HL-60 (cell line): Measurements from ENCODE around the gene LOXL3.

Experiments
- DNase-seq, 2 experiments: peaks; one replicate each; pipeline ENCODE4 v3.0.0-alpha.2; 2010 to 2020; ENCODE audit warnings: low read depth in 1 of 2, low spot score in 1 of 2
- H3K27ac ChIP-seq: fragments of 250-450 bp; sonication (Bioruptor Pico); replicated peaks from 2 replicates; pipeline ENCODE4 v1.5.1; 2020; ENCODE audit warnings: mild to moderate bottlenecking, moderate library complexity
- H3K27me3 ChIP-seq: fragments of 250-450 bp; sonication (Bioruptor Pico); 2 replicates; pipeline ENCODE4 v1.5.1; 2021; ENCODE audit warnings: mild to moderate bottlenecking, moderate library complexity; ENCODE audit not compliant: insufficient read depth, poor library complexity, severe bottlenecking
- H3K4me3 ChIP-seq: replicated peaks from 2 replicates; pipeline ENCODE4 v1.5.1; 2011; ENCODE audit warnings: mild to moderate bottlenecking, control low read depth, low read length; ENCODE audit not compliant: insufficient read depth
- GABPA ChIP-seq: IDR thresholded peaks from 2 replicates; pipeline ENCODE4 v1.6.1; 2012; ENCODE audit warnings: low read depth
- POLR2AphosphoS5 ChIP-seq: IDR thresholded peaks from 2 replicates; pipeline ENCODE4 v1.6.1; 2012; ENCODE audit warnings: low read depth
- SPI1 ChIP-seq: IDR thresholded peaks from 2 replicates; pipeline ENCODE4 v1.6.1; 2012; ENCODE audit warnings: low read depth, mild to moderate bottlenecking, borderline replicate concordance
- TF ChIP-seq, protein P1 (sequence below): IDR thresholded peaks from 2 replicates; pipeline ENCODE4 v1.6.1; 2012; ENCODE audit warnings: low read depth; ENCODE audit not compliant: insufficient replicate concordance
- TF ChIP-seq, protein P2 (sequence below): IDR thresholded peaks from one replicate; pipeline ENCODE4 v1.5.1; 2011; ENCODE audit warnings: low read length, control low read depth, inconsistent platforms; ENCODE audit not compliant: insufficient read depth

LOXL3 gene

DNA sequence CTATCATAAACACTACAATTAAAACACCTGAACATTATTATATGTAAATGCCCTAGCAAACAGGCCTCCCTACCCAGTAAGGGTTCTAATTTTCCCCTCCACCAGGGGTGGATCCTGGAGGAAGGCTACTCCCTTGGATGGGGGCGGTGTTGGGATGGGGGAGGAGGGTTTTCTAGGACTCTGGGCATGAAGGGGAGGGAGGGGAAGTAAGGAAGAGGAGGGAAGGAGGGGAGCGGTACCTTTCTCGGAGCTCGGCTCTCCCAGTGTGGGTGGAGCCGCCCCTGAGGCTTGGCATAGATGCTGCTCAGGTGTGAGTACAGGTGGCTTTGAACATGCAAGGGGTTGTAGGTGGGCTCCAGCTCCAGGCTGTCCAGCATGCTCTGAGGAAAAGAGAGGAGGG is 6.2 kb upstream of the LOXL3 start:
- TF ChIP-seq GABPA: no peak
- TF ChIP-seq, protein P1, sequence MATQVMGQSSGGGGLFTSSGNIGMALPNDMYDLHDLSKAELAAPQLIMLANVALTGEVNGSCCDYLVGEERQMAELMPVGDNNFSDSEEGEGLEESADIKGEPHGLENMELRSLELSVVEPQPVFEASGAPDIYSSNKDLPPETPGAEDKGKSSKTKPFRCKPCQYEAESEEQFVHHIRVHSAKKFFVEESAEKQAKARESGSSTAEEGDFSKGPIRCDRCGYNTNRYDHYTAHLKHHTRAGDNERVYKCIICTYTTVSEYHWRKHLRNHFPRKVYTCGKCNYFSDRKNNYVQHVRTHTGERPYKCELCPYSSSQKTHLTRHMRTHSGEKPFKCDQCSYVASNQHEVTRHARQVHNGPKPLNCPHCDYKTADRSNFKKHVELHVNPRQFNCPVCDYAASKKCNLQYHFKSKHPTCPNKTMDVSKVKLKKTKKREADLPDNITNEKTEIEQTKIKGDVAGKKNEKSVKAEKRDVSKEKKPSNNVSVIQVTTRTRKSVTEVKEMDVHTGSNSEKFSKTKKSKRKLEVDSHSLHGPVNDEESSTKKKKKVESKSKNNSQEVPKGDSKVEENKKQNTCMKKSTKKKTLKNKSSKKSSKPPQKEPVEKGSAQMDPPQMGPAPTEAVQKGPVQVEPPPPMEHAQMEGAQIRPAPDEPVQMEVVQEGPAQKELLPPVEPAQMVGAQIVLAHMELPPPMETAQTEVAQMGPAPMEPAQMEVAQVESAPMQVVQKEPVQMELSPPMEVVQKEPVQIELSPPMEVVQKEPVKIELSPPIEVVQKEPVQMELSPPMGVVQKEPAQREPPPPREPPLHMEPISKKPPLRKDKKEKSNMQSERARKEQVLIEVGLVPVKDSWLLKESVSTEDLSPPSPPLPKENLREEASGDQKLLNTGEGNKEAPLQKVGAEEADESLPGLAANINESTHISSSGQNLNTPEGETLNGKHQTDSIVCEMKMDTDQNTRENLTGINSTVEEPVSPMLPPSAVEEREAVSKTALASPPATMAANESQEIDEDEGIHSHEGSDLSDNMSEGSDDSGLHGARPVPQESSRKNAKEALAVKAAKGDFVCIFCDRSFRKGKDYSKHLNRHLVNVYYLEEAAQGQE: no peak
- TF ChIP-seq, protein P2, sequence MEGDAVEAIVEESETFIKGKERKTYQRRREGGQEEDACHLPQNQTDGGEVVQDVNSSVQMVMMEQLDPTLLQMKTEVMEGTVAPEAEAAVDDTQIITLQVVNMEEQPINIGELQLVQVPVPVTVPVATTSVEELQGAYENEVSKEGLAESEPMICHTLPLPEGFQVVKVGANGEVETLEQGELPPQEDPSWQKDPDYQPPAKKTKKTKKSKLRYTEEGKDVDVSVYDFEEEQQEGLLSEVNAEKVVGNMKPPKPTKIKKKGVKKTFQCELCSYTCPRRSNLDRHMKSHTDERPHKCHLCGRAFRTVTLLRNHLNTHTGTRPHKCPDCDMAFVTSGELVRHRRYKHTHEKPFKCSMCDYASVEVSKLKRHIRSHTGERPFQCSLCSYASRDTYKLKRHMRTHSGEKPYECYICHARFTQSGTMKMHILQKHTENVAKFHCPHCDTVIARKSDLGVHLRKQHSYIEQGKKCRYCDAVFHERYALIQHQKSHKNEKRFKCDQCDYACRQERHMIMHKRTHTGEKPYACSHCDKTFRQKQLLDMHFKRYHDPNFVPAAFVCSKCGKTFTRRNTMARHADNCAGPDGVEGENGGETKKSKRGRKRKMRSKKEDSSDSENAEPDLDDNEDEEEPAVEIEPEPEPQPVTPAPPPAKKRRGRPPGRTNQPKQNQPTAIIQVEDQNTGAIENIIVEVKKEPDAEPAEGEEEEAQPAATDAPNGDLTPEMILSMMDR: no peak
- TF ChIP-seq POLR2AphosphoS5: no peak
- no peak for TF ChIP-seq SPI1
- no peak overlapping the region for H3K4me3 ChIP-seq
- H3K27me3 ChIP-seq: no peaks in the 10 kb centered on the region
- no peak for DNase-seq
- no peak overlapping the region for H3K27ac ChIP-seq

DNA sequence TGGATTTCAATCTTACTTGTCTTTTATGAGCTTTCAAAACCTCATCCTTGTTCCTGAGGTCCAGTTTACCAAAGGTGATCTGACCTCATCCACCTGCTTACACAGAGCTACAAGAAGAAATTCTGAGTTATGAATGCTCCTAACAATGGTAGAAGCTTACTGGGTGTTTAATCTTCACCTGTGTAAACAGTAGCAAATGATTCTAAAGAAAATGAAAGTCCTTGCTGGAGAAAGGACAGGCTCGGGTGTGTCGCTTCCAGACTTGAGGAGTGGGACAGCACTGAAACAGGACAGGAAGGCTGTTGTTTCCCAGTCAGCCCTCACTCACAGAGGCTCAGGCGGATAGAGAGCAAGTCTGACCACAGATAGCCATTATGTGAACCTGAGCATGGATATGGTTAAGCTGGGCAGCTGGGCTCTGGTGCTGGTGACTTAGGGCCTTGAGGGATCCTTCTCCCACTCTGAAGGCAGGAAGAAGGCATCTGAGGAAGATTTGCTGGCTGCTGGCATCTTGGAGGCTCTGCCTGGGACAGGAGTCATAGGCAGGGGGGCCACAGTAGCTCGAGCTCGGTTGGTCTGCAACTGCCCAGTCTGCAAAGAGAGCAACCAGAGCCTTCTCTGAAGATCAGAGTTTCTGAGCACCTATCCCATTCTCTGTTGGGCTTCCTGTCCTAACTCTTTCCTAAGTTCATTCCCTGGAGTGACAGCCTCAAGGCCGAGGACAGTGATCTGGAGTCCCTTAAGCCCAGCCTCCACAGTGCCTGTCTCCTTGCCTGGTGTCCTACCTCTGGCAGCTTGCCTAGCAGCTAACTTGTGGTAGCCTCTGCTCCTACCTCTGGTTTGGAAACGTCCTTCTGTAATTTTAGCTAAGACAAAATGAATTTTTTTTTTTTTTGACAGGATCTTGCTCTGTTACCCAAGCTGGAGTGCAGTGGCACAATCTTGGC is 4.8 kb upstream of the LOXL3 start:
- TF ChIP-seq, protein P1: no peak
- peak; percentile 23; the same call in 1 of the 2 replicates for TF ChIP-seq POLR2AphosphoS5
- peak in 1 of 2 experiments; percentile 46 for DNase-seq
- peak overlapping the region; percentile 52 for H3K27ac ChIP-seq
- no peaks in the 10 kb centered on the region for H3K27me3 ChIP-seq
- no peak overlapping the region for H3K4me3 ChIP-seq

DNA sequence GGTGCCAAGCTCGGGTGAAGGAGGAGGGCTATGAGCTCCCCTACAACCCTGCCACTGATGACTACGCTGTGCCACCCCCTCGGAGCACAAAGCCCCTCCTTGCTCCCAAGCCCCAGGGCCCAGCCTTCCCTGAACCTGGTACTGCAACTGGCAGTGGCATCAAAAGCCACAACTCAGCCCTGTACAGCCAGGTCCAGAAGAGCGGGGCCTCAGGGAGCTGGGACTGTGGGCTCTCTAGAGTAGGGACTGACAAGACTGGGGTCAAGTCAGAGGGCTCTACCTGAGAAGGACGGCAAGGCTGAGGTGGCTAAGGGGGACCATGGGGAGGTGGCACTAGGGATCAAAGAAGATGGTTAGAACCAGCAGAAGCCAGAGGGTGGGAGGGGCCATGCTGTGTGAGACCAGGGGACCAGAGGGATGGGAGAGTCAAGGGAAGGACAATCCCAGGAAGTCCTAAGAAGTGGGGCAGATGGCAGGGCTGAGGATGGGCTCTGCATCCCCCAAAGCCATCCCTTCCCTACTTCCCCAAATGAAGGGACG is 3.2 kb upstream of the LOXL3 start:
- Histone ChIP-seq H3K4me3 (no peak overlapping the region), H3K27me3 (no peaks in the 10 kb centered on the region), H3K27ac (peak overlapping the region; percentile 94; the same call in 1 of the 2 replicates)
- no peak for DNase-seq
- TF ChIP-seq, protein P2: no peak
- TF ChIP-seq, protein P1: no peak
- TF ChIP-seq GABPA: no peak
- no peak for TF ChIP-seq SPI1
- no peak; the same call in 1 of the 2 replicates for TF ChIP-seq POLR2AphosphoS5
